BJ (cell line): ENCODE data around the gene ROPN1. TPM values are rescaled to one million over a fixed set of nuclear protein-coding genes. Genes with fewer than 3 reads are reported as not detected.
"Not testable (repeated sequence)": the region's sequence is repeated elsewhere in the genome, so short reads cannot be mapped to it uniquely, and the experiment has no call there.

ENCODE experiments used
- CTCF ChIA-PET: fragments of 350-600 bp; formaldehyde crosslinking; extraction: SDS; loops from one replicate; lab custom pipeline; 2021; ENCODE audit warnings: antibody characterized with exemption, inconsistent platforms; lab: Yijun Ruan, JAX
- POLR2A ChIA-PET: fragments of 300-600 bp; sonication (Branson Sonifier 250); formaldehyde crosslinking; extraction: SDS; loops from one replicate; lab custom pipeline; 2021; ENCODE audit warnings: antibody characterized with exemption; lab: Charles Lee
- DNase-seq: peaks from one replicate; pipeline ENCODE4 v3.0.0-alpha.2; 2011; ENCODE audit warnings: low read depth
- H3K27me3 ChIP-seq: 2 replicates; pipeline ENCODE4 v1.6.0; 2011; ENCODE audit warnings: low read length; ENCODE audit not compliant: control insufficient read depth, insufficient read depth
- H3K36me3 ChIP-seq: 2 replicates; pipeline ENCODE4 v1.5.1; 2011; ENCODE audit warnings: low read length; ENCODE audit not compliant: control insufficient read depth, insufficient read depth
- H3K4me3 ChIP-seq: 2 replicates; pipeline ENCODE4 v1.5.1; 2011; ENCODE audit warnings: low read depth, mild to moderate bottlenecking, control low read depth, low read length
- polyA minus RNA-seq: library from RNA; depleted of rRNA, polyadenylated mRNA; stranded (reverse); fragments of >200 nt; gene quantifications from 2 replicates; pipeline ENCODE4 v1.2.3, GENCODE V29; 2011; rRNA and poly(A)+ RNA removed
- polyA plus RNA-seq: library from polyadenylated mRNA; depleted of rRNA; stranded (reverse); fragments of >200 nt; gene quantifications from 2 replicates; pipeline ENCODE4 v1.2.3, GENCODE V29; 2011; rRNA removed
- TF ChIP-seq, protein P1 (sequence below): IDR thresholded peaks from 2 replicates; pipeline ENCODE4 v1.5.1; 2011; ENCODE audit warnings: low read depth, mild to moderate bottlenecking, control low read depth, inconsistent platforms, low read length, moderate library complexity; ENCODE audit not compliant: insufficient read depth

Gene ROPN1
- polyA plus RNA-seq (not detected in 2 replicates), polyA minus RNA-seq (not detected in 2 replicates)

DNA sequence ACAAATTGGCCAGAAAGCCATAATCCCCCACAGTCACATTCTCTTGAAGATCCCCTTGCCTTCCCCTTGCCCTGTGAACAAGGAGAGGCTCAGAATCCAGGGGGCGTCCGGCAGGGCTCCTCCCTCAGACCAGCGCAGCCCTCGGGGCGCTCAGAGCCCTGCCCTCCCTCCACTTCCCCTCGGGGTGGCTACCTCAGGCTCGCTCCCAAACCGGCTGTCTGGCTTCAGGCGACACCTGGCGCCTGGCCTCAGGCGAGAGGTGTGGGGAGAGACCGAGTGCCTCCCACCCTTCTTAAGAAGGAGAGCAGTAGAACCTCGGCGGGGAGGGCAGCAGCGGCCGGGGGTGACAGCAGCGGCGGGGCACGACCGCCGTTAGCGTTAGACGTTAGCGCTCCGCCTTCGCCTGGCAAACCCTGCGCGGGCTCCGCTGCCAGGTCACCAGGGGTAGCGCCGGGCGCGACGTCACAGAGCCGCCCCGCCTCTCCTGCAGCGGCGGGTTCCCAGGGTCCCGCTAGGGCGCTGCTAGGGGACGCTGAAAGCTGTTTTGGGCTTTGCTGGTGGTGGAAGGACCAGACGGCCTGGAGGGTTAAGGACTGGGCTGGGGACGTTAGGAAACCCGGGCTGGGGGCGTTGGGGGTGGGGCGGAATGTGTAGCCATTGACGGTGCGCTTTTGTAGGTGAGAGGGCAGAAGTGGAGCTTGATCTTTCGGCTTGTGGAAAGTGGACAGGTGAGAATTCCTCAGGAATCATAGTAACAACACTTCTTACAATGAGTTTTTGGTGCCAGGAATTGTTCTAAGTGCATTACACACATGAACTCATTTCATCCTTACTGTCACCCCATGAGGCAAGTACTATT, at the start of gene ROPN1:
TSS of gene ROPN1 (minus strand) at position 395 of the 859 bp plus-strand sequence. CDS start 11,643 bp downstream, outside the sequence.
- CTCF ChIA-PET, DNase-seq, H3K36me3 ChIP-seq, POLR2A ChIA-PET, H3K4me3 ChIP-seq, H3K27me3 ChIP-seq: not testable (repeated sequence)

DNA sequence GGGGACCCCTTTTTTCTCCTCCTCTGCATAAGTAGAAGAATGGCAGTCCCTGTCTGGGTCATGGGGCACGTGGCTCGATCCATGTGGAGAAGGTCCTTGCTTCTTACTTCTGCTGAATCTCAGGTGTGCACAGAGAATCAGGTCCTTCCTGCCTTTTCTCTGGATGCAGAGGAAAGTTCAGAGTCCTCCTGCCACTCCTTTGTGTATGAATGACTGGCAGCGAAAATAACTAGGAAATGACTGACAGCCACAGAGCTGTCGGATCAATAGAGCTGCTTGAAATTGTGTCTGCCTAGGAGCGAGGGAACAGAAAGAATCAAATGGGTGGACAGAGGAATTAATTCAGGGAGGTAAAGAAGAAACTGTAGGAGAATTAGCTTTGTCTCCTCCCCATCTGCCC, 49.6 kb upstream of the ROPN1 start:
- no peak for DNase-seq

DNA sequence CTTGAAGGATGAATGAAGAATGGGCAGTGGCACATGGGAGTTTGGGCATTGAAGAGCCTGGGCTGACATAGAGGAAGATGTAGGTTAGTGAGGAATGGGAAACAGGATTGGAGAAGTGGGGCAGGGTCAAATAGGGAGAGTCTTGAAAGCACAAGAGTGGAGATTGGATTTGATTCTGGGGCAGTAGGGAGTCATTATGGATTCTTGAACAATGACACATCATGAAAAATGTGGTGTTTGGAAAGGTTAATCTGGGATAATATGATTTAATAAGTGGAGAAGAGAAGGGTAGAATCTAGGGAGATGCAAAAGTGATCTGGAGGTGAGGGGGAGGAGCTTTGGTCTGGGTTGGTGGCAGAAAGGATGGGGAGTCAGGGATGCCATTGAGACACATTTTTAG, 45.4 kb upstream of the ROPN1 start:
- CTCF ChIA-PET, result interaction anchor here (0.9 to 1.6 kb wide), 2 partner anchors 26 to 82 kb away, joined by 3 to 4 read pairs; no protein-coding TSS in a partner anchor
- no peaks in the 10 kb centered on the region for H3K36me3 ChIP-seq
- peaks cover 5% of the 10 kb centered on the region for H3K27me3 ChIP-seq
- POLR2A ChIA-PET, result no interaction called here
- no peak for DNase-seq
- TF ChIP-seq, protein P1, sequence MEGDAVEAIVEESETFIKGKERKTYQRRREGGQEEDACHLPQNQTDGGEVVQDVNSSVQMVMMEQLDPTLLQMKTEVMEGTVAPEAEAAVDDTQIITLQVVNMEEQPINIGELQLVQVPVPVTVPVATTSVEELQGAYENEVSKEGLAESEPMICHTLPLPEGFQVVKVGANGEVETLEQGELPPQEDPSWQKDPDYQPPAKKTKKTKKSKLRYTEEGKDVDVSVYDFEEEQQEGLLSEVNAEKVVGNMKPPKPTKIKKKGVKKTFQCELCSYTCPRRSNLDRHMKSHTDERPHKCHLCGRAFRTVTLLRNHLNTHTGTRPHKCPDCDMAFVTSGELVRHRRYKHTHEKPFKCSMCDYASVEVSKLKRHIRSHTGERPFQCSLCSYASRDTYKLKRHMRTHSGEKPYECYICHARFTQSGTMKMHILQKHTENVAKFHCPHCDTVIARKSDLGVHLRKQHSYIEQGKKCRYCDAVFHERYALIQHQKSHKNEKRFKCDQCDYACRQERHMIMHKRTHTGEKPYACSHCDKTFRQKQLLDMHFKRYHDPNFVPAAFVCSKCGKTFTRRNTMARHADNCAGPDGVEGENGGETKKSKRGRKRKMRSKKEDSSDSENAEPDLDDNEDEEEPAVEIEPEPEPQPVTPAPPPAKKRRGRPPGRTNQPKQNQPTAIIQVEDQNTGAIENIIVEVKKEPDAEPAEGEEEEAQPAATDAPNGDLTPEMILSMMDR, result no peak
- H3K4me3 ChIP-seq, result no peak overlapping the region

More for the DNA sequence above, 49.6 kb upstream of the ROPN1 start:
- Histone ChIP-seq H3K36me3 (no peaks in the 10 kb centered on the region), H3K4me3 (no peak overlapping the region), H3K27me3 (no peaks in the 10 kb centered on the region)
- CTCF ChIA-PET, result interaction anchor here (0.7 to 2.0 kb wide), 2 partner anchors 8 to 10 kb away, joined by 3 to 7 read pairs; partner anchors contain the start of gene KALRN
- POLR2A ChIA-PET, result no interaction called here
- TF ChIP-seq, protein P1, result no peak

DNA sequence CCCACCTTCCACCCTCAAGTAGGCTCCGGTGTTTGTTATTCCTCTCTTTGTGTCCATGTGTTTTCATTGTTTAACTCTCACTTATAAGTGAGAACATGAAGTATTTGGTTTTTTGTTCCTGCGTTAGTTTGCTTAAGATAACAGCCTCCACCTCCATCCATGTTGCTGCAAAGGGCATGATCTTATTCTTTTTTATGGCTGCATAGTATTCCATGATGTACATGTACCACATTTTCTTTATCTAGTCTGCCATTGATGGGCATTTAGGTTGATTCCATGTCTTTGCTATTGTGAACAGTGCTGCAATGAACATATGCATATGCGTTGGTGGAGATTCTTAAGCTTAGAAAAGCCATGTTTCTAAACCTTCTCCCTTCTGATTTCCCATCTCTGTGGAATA, 44.3 kb upstream of the ROPN1 start:
- H3K4me3 ChIP-seq, POLR2A ChIA-PET, DNase-seq, H3K36me3 ChIP-seq, H3K27me3 ChIP-seq: not testable (repeated sequence)
- CTCF ChIA-PET, result interaction anchor here (0.9 to 1.4 kb wide), 2 partner anchors 20 to 83 kb away, joined by 3 to 4 read pairs; no protein-coding TSS in a partner anchor

DNA sequence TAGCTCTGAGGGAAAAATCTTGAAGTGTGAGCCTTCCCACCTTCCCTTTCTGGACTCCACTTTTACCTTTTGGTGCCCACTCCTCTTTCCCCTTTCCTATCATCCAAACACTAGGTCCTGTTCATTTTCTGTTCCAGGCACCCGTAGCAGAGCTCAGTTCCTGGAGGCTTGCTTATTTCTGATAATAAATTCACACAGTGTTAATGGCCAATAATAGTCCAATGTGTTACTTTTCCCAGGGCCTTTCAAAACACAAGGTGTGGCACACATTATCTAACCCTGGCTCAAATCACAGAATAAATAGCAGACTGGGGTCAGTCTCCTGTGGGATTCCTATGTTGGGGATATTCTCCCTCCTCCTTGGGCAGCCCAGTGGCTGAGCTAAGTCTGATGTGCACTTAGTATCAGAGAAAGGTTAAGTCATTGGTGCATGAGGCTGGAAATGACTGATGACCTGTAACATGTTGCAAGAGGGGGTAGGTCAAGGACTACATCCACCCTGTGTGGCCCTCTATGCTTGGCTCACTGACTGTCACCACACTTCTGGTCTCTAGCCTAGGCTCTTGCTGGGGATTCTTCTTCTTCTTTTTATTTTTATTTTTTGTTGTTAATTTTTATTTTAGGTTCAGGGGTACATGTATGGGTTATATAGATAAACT, 43.7 kb upstream of the ROPN1 start:
- CTCF ChIA-PET, result interaction anchor here (0.6 to 1.6 kb wide), 5 partner anchors 14 to 468 kb away, joined by 3 to 4 read pairs (median 3); no protein-coding TSS in a partner anchor
- POLR2A ChIA-PET, result no interaction called here
- H3K36me3 ChIP-seq, result no peaks in the 10 kb centered on the region
- no peak for DNase-seq
- no peak overlapping the region for H3K4me3 ChIP-seq
- TF ChIP-seq, protein P1, result no peak
- H3K27me3 ChIP-seq, result peaks cover 5% of the 10 kb centered on the region

DNA sequence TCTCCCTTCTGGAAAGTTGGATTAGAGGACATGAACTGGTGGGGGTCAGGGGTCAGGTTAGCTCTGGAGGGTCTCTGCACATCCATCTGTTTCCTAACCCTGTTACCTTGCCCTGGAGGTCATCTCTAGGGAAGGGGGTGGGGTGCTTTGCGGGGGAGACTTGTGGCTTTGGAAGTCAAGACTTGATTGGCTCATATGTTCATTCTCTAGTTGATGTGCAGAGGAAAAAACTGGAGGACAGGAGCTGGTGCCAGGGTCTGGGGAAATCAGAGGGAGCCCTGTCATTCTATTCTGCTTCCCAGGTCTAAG, 42.9 kb upstream of the ROPN1 start:
- Histone ChIP-seq H3K27me3 (peaks cover 5% of the 10 kb centered on the region), H3K4me3 (no peak overlapping the region; the same call in 1 of the 2 replicates), H3K36me3 (no peaks in the 10 kb centered on the region)
- no peak for DNase-seq
- ChIA-PET POLR2A (no interaction called here), CTCF (interaction anchor here (0.6 to 2.9 kb wide), 10 partner anchors 14 to 469 kb away, joined by 3 to 28 read pairs (median 4); no protein-coding TSS in a partner anchor)
- TF ChIP-seq, protein P1, result no peak
